NCI-H226 (cell line): ENCODE measurements around the gene DCDC1.

Source experiments
- DNase-seq: peaks from one replicate; pipeline ENCODE4 v3.0.0-alpha.2; 2015

The DCDC1 gene

GRCh38 chr11:31199378-31199777 is 170.2 kb downstream of the DCDC1 start:
- no peak for DNase-seq

- DNase-seq, result no peak
Observed at GRCh38 chr11:31173926-31174680, 195.4 kb downstream of the DCDC1 start.

GRCh38 chr11:31160504-31161422 is 208.8 kb downstream of the DCDC1 start:
- DNase-seq, result no peak

GRCh38 chr11:31150841-31151240 is 218.7 kb downstream of the DCDC1 start:
- DNase-seq, result no peak

- no peak for DNase-seq
Observed at GRCh38 chr11:31150011-31150410, 219.5 kb downstream of the DCDC1 start.

- no peak for DNase-seq
Observed at GRCh38 chr11:31141789-31142188, 227.8 kb downstream of the DCDC1 start.

GRCh38 chr11:31139479-31139878 is 230.1 kb downstream of the DCDC1 start:
- DNase-seq, result no peak

GRCh38 chr11:31132531-31133421 is 236.8 kb downstream of the DCDC1 start:
- no peak for DNase-seq

- no peak for DNase-seq
Observed at GRCh38 chr11:31131760-31132159, 237.8 kb downstream of the DCDC1 start.

- DNase-seq, result no peak
Observed at GRCh38 chr11:31127290-31127689, 242.2 kb downstream of the DCDC1 start.

GRCh38 chr11:31120428-31120827 is 249.1 kb downstream of the DCDC1 start:
- no peak for DNase-seq

GRCh38 chr11:31118566-31118965 is 251.0 kb downstream of the DCDC1 start:
- no peak for DNase-seq

GRCh38 chr11:31117038-31117437 is 252.5 kb downstream of the DCDC1 start:
- DNase-seq, result no peak

- DNase-seq, result no peak
Observed at GRCh38 chr11:31114442-31114841, 255.1 kb downstream of the DCDC1 start.

GRCh38 chr11:31110830-31111229 is 258.7 kb downstream of the DCDC1 start:
- peak; percentile 6 for DNase-seq

GRCh38 chr11:31109446-31109845 is 260.1 kb downstream of the DCDC1 start:
- no peak for DNase-seq

- DNase-seq, result no peak
Observed at GRCh38 chr11:31107649-31108048, 261.9 kb downstream of the DCDC1 start.

- DNase-seq, result no peak
Observed at GRCh38 chr11:31106968-31107576, 262.5 kb downstream of the DCDC1 start.

GRCh38 chr11:31106326-31106725 is 263.2 kb downstream of the DCDC1 start:
- DNase-seq, result no peak

GRCh38 chr11:31102875-31103274 is 266.7 kb downstream of the DCDC1 start:
- DNase-seq, result no peak

GRCh38 chr11:31102316-31102715 is 267.2 kb downstream of the DCDC1 start:
- DNase-seq, result no peak

- DNase-seq, result no peak
Observed at GRCh38 chr11:31096191-31096805, 273.2 kb downstream of the DCDC1 start.
